ENCODE measurements around the gene C11orf42. TPM values are rescaled to one million over a fixed set of nuclear protein-coding genes. Genes with fewer than 3 reads are reported as not detected.

Gene C11orf42
- total and polyA plus RNA-seq, 2 donors (not counting 3 experiments of a cell fraction or from before 2014, with no cell fraction given) = not detected

Other genes starting within 250 kb of the C11orf42 start
- not detected in 2 replicates for gene OR56A5, start 237.1 kb upstream of the C11orf42 start, total RNA-seq
- gene OR56A5, start 237.1 kb upstream of the C11orf42 start, polyA plus RNA-seq = not detected in 2 replicates
- gene OR52L1, start 218.6 kb upstream of the C11orf42 start, total RNA-seq = not detected in 2 replicates
- 0.07 TPM in 1 of 2 replicates, not detected in the other for gene OR52L1, start 218.6 kb upstream of the C11orf42 start, polyA plus RNA-seq
- gene OR56A4, start 198.6 kb upstream of the C11orf42 start, total RNA-seq = not detected in 2 replicates
- gene OR56A4, start 198.6 kb upstream of the C11orf42 start, polyA plus RNA-seq = not detected in 2 replicates
- not detected in 2 replicates for gene OR56A1, start 174.8 kb upstream of the C11orf42 start, total RNA-seq
- not detected in 2 replicates for gene OR56A1, start 174.8 kb upstream of the C11orf42 start, polyA plus RNA-seq
- gene OR56B4, start 97.9 kb upstream of the C11orf42 start, total RNA-seq = not detected in 2 replicates
- not detected in 2 replicates for gene OR56B4, start 97.9 kb upstream of the C11orf42 start, polyA plus RNA-seq
- not detected in 2 replicates for gene OR52B2, start 35.2 kb upstream of the C11orf42 start, total RNA-seq
- not detected in 2 replicates for gene OR52B2, start 35.2 kb upstream of the C11orf42 start, polyA plus RNA-seq
- not detected in 2 replicates for gene OR52W1, start 6.3 kb upstream of the C11orf42 start, total RNA-seq
- gene OR52W1, start 6.3 kb upstream of the C11orf42 start, polyA plus RNA-seq = not detected in 2 replicates
- gene FHIP1B, start 29.1 kb downstream of the C11orf42 start, total RNA-seq = 21.3 and 23.0 TPM in 2 replicates
- 50.1 and 61.5 TPM in 2 replicates for gene FHIP1B, start 29.1 kb downstream of the C11orf42 start, polyA plus RNA-seq
- not detected in 2 replicates for gene CNGA4, start 33.5 kb downstream of the C11orf42 start, total RNA-seq
- gene CNGA4, start 33.5 kb downstream of the C11orf42 start, polyA plus RNA-seq = 0.11 TPM in 1 of 2 replicates, not detected in the other
- gene CCKBR, start 54.3 kb downstream of the C11orf42 start, total RNA-seq = not detected in 2 replicates
- gene CCKBR, start 54.3 kb downstream of the C11orf42 start, polyA plus RNA-seq = not detected in 2 replicates
- gene CAVIN3, start 114.9 kb downstream of the C11orf42 start, total RNA-seq = 153 and 164 TPM in 2 replicates
- 221 and 241 TPM in 2 replicates for gene CAVIN3, start 114.9 kb downstream of the C11orf42 start, polyA plus RNA-seq
- gene SMPD1, start 184.9 kb downstream of the C11orf42 start, total RNA-seq = 51.9 and 58.9 TPM in 2 replicates
- gene SMPD1, start 184.9 kb downstream of the C11orf42 start, polyA plus RNA-seq = 93.6 and 105 TPM in 2 replicates
- 44.3 and 48.0 TPM in 2 replicates for gene APBB1, start 213.5 kb downstream of the C11orf42 start, total RNA-seq
- 63.5 and 63.8 TPM in 2 replicates for gene APBB1, start 213.5 kb downstream of the C11orf42 start, polyA plus RNA-seq
- 1.3 and 2.1 TPM in 2 replicates for gene HPX, start 235.4 kb downstream of the C11orf42 start, total RNA-seq
- 1.5 and 1.6 TPM in 2 replicates for gene HPX, start 235.4 kb downstream of the C11orf42 start, polyA plus RNA-seq

All from endothelial cell of umbilical vein (primary cell).